ENCODE data around the gene SALL3. TPM values are rescaled to one million over a fixed set of nuclear protein-coding genes. Genes with fewer than 3 reads are reported as not detected.

Gene SALL3
- total RNA-seq, 3 donors from 2014 or later: not detected

- Histone ChIP-seq H3K4me3 (no peak overlapping the region), H3K27ac (no peak overlapping the region), H3K9me3 (peaks cover 8 to 10% of the 10 kb centered on the region in 2 donors), H3K4me1 (no peaks in the 10 kb centered on the region), H3K36me3 (no peaks in the 10 kb centered on the region), H3K27me3 (peaks cover 0 to 26% of the 10 kb centered on the region in 2 donors)
- TF ChIP-seq POLR2AphosphoS5 (IDR thresholded peaks at IDR 0.05) (no peak), CTCF (IDR thresholded peaks at IDR 0.05) (no peak), POLR2A (IDR thresholded peaks at IDR 0.05) (no peak)
- intact Hi-C loops (cut with DNase I; ENCODE audit: low total_unique reads): no loop called here
- DNase-seq (ENCODE audit: low spot score in 2 of 2): no peak
Measured at GRCh38 chr18:78950386-78950785, 29.2 kb upstream of the SALL3 start.

GRCh38 chr18:78953566-78953965, 26.1 kb upstream of the SALL3 start:
- Histone ChIP-seq H3K4me1 (no peaks in the 10 kb centered on the region), H3K9me3 (peaks cover 8 to 10% of the 10 kb centered on the region in 2 donors), H3K4me3 (no peak overlapping the region), H3K36me3 (no peaks in the 10 kb centered on the region), H3K27ac (no peak overlapping the region), H3K27me3 (peaks cover 0 to 12% of the 10 kb centered on the region in 2 donors)
- TF ChIP-seq CTCF (IDR thresholded peaks at IDR 0.05) (no peak), POLR2AphosphoS5 (IDR thresholded peaks at IDR 0.05) (no peak), POLR2A (IDR thresholded peaks at IDR 0.05) (no peak)
- DNase-seq (ENCODE audit: low spot score in 2 of 2): no peak
- intact Hi-C loops (cut with DNase I; ENCODE audit: low total_unique reads): no loop called here

- H3K36me3 ChIP-seq: no peaks in the 10 kb centered on the region
- intact Hi-C loops (cut with DNase I; ENCODE audit: low total_unique reads): no loop called here
- H3K27ac ChIP-seq: no peak overlapping the region
- peaks cover 0 to 3% of the 10 kb centered on the region in 2 donors for H3K27me3 ChIP-seq
- no peaks in the 10 kb centered on the region for H3K4me1 ChIP-seq
- no peak for DNase-seq (ENCODE audit: low spot score in 2 of 2)
- TF ChIP-seq POLR2A (IDR thresholded peaks at IDR 0.05): no peak
- no peak for TF ChIP-seq CTCF (IDR thresholded peaks at IDR 0.05)
- TF ChIP-seq POLR2AphosphoS5 (IDR thresholded peaks at IDR 0.05): no peak
- peaks cover 8 to 10% of the 10 kb centered on the region in 2 donors for H3K9me3 ChIP-seq
- no peak overlapping the region for H3K4me3 ChIP-seq
Measured at GRCh38 chr18:78955051-78955450, 24.6 kb upstream of the SALL3 start.

GRCh38 chr18:78957140-78957539, 22.5 kb upstream of the SALL3 start:
- no peak for DNase-seq (ENCODE audit: low spot score in 2 of 2)
- TF ChIP-seq CTCF (IDR thresholded peaks at IDR 0.05) (no peak), POLR2A (IDR thresholded peaks at IDR 0.05) (no peak), POLR2AphosphoS5 (IDR thresholded peaks at IDR 0.05) (no peak)
- intact Hi-C loops (cut with DNase I; ENCODE audit: low total_unique reads): no loop called here

GRCh38 chr18:78960709-78961108, 18.9 kb upstream of the SALL3 start:
- Histone ChIP-seq H3K27me3 (peaks cover 0 to 3% of the 10 kb centered on the region in 2 donors), H3K4me3 (no peak overlapping the region), H3K36me3 (no peaks in the 10 kb centered on the region), H3K9me3 (peaks cover 0 to 4% of the 10 kb centered on the region in 2 donors), H3K4me1 (no peaks in the 10 kb centered on the region), H3K27ac (no peak overlapping the region)
- TF ChIP-seq CTCF (IDR thresholded peaks at IDR 0.05) (no peak), POLR2AphosphoS5 (IDR thresholded peaks at IDR 0.05) (no peak), POLR2A (IDR thresholded peaks at IDR 0.05) (no peak)
- intact Hi-C loops (cut with DNase I; ENCODE audit: low total_unique reads): no loop called here
- DNase-seq (ENCODE audit: low spot score in 2 of 2): no peak

More at GRCh38 chr18:78957140-78957539, 22.5 kb upstream of the SALL3 start:
- peaks cover 0 to 3% of the 10 kb centered on the region in 2 donors for H3K27me3 ChIP-seq
- peaks cover 0 to under 1% of the 10 kb centered on the region in 2 donors for H3K9me3 ChIP-seq
- no peak overlapping the region for H3K4me3 ChIP-seq
- H3K36me3 ChIP-seq: no peaks in the 10 kb centered on the region
- no peaks in the 10 kb centered on the region for H3K4me1 ChIP-seq
- H3K27ac ChIP-seq: no peak overlapping the region
